GM18517 (cell line): ENCODE measurements around the gene SSH2.
"Not testable (repeated sequence)": the region's sequence is repeated elsewhere in the genome, so short reads cannot be mapped to it uniquely, and the experiment has no call there.

Source experiments
- ATAC-seq: cut with Tn5 transposase; IDR thresholded peaks from one replicate; pipeline ENCODE4 v1.9.1; 2021; ENCODE audit warnings: mild to moderate bottlenecking, moderate library complexity; ENCODE audit not compliant: unreplicated experiment

SSH2 gene

GRCh38 chr17:29874931-29875596 is 55.0 kb downstream of the SSH2 start:
- no peak for ATAC-seq

GRCh38 chr17:29874358-29874757 is 55.7 kb downstream of the SSH2 start:
- ATAC-seq = not testable (repeated sequence)

- ATAC-seq = no peak
Observed at GRCh38 chr17:29873476-29873875, 56.6 kb downstream of the SSH2 start.

GRCh38 chr17:29870836-29871465 is 59.1 kb downstream of the SSH2 start:
- ATAC-seq = no peak

GRCh38 chr17:29867643-29868181 is 62.3 kb downstream of the SSH2 start:
- no peak for ATAC-seq

GRCh38 chr17:29866746-29867404 is 63.2 kb downstream of the SSH2 start:
- no peak for ATAC-seq

GRCh38 chr17:29864615-29865014 is 65.4 kb downstream of the SSH2 start:
- no peak for ATAC-seq

- ATAC-seq = not testable (repeated sequence)
Observed at GRCh38 chr17:29864123-29864522, 65.9 kb downstream of the SSH2 start.

- no peak for ATAC-seq
Observed at GRCh38 chr17:29862951-29863350, 67.1 kb downstream of the SSH2 start.

GRCh38 chr17:29862127-29862526 is 67.9 kb downstream of the SSH2 start:
- no peak for ATAC-seq

GRCh38 chr17:29859445-29859844 is 70.6 kb downstream of the SSH2 start:
- ATAC-seq = not testable (repeated sequence)

GRCh38 chr17:29857823-29858222 is 72.2 kb downstream of the SSH2 start:
- ATAC-seq = no peak

- not testable (repeated sequence) for ATAC-seq
Observed at GRCh38 chr17:29857105-29857504, 72.9 kb downstream of the SSH2 start.

GRCh38 chr17:29855686-29856085 is 74.3 kb downstream of the SSH2 start:
- ATAC-seq = no peak

- ATAC-seq = no peak
Observed at GRCh38 chr17:29848737-29849136, 81.3 kb downstream of the SSH2 start.

GRCh38 chr17:29847527-29848400 is 82.3 kb downstream of the SSH2 start:
- ATAC-seq = no peak

GRCh38 chr17:29847118-29847517 is 82.9 kb downstream of the SSH2 start:
- ATAC-seq = no peak

GRCh38 chr17:29846298-29846697 is 83.7 kb downstream of the SSH2 start:
- no peak for ATAC-seq

GRCh38 chr17:29844339-29845048 is 85.5 kb downstream of the SSH2 start:
- ATAC-seq = no peak

GRCh38 chr17:29840884-29841283 is 89.1 kb downstream of the SSH2 start:
- no peak for ATAC-seq
